Esophagus squamous epithelium (tissue), 5 donors: ENCODE measurements around the gene WASHC4. TPM values are rescaled to one million over a fixed set of nuclear protein-coding genes. Genes with fewer than 3 reads are reported as not detected.

ENCODE experiments used
- DNase-seq: peaks from one replicate; lab custom pipeline; 2025; lab: John Stamatoyannopoulos, UW
- H3K27ac ChIP-seq, 4 donors: fragments of 200-600 bp; sonication (generic); one replicate each; pipeline ENCODE4 v1.5.1; 2016 to 2019; ENCODE audit warnings: mild to moderate bottlenecking in 1 of 4
- H3K27me3 ChIP-seq, 4 donors: fragments of 200-600 bp; sonication (generic); 1 replicate in 3 of 4; 2 replicates in 1 of 4; pipeline versions ENCODE4 v1.5.1 to v1.6.0; 2017 to 2021; ENCODE audit warnings: antibody characterized with exemption in 1 of 4
- H3K36me3 ChIP-seq, 3 donors: fragments of 200-600 bp; sonication (generic); one replicate each; pipeline ENCODE4 v1.5.1; 2016 to 2019
- H3K4me1 ChIP-seq, 3 donors: fragments of 200-600 bp; sonication (generic); one replicate each; pipeline ENCODE4 v1.5.1; 2017 to 2019
- H3K4me3 ChIP-seq, 4 donors: fragments of 200-600 bp; sonication (generic); 1 replicate in 3 of 4; 2 replicates in 1 of 4; pipeline ENCODE4 v1.5.1; 2016 to 2019; ENCODE audit warnings: mild to moderate bottlenecking in 2 of 4, moderate library complexity in 1 of 4
- H3K9me3 ChIP-seq, 3 donors: fragments of 200-600 bp; sonication (generic); one replicate each; pipeline ENCODE4 v1.5.1; 2016 to 2019
- CTCF ChIP-seq, 6 experiments: fragments of 450-650 bp in 4 of 6; fragments of 200-600 bp in 2 of 6; sonication (generic) in 2 of 6; IDR thresholded peaks; one replicate each; pipeline ENCODE4 v1.5.1; 2016 to 2019; ENCODE audit warnings: antibody characterized with exemption in 6 of 6, mild to moderate bottlenecking in 4 of 6, moderate library complexity in 4 of 6
- POLR2A ChIP-seq, 4 donors: fragments of 450-650 bp; IDR thresholded peaks; one replicate each; pipeline ENCODE4 v1.6.1; 2017; ENCODE audit warnings: antibody characterized with exemption in 4 of 4, mild to moderate bottlenecking in 4 of 4, moderate library complexity in 3 of 4
- WGBS, 2 donors: methylation state at CpG; one replicate each; pipeline ENCODE4 v1.1.5; 2018; 5-methylcytosine and 5-hydroxymethylcytosine counted together
- intact Hi-C: fragments of 100-400 bp; cut with DNase I; formaldehyde crosslinking; loops from one replicate; pipeline ENCODE4 v1.15.0; 2022
- total RNA-seq, 4 donors: library from RNA; depleted of rRNA; stranded (reverse); fragments of >200 nt; gene quantifications; one replicate each; pipeline ENCODE4 v1.1.0, GENCODE V29; 2016
- donor health status: DM: yes; HTN: yes; CAD: no.

The WASHC4 gene
- total RNA-seq, 4 donors from 2014 or later, result 22.8 to 42.3 (median 36.8) TPM

- no peaks in the 10 kb centered on the region for H3K9me3 ChIP-seq
- WGBS, 2 donors, result 82 to 83% methylated on average over 4 to 5 of the region's 6 CpGs
- no peak for DNase-seq
- no peaks in the 10 kb centered on the region for H3K27me3 ChIP-seq
- H3K36me3 ChIP-seq, result peaks cover 8 to 100% (median 36%) of the 10 kb centered on the region in 3 donors
- H3K4me3 ChIP-seq, result no peak overlapping the region
- TF ChIP-seq POLR2A (IDR thresholded peaks at IDR 0.05) (no peak), CTCF (IDR thresholded peaks at IDR 0.05) (no peak)
- intact Hi-C loops, result no loop called here
- H3K27ac ChIP-seq, result no peak overlapping the region
- no peaks in the 10 kb centered on the region for H3K4me1 ChIP-seq
Observed at GRCh38 chr12:105198961-105199360, 91.4 kb downstream of the WASHC4 start.

- no peak for TF ChIP-seq CTCF (IDR thresholded peaks at IDR 0.05)
- no peak for TF ChIP-seq POLR2A (IDR thresholded peaks at IDR 0.05)
- H3K27ac ChIP-seq, result no peak overlapping the region
- H3K9me3 ChIP-seq, result no peaks in the 10 kb centered on the region
- peaks cover 10 to 100% (median 34%) of the 10 kb centered on the region in 3 donors for H3K36me3 ChIP-seq
- WGBS, 2 donors, result 100% methylated on average over 3 to 4 of the region's 4 CpGs
- H3K4me3 ChIP-seq, result no peak overlapping the region
- H3K27me3 ChIP-seq, result no peaks in the 10 kb centered on the region
- peaks cover 0 to 5% (median 3%) of the 10 kb centered on the region in 3 donors for H3K4me1 ChIP-seq
- intact Hi-C loops, result no loop called here
- DNase-seq, result no peak
Observed at GRCh38 chr12:105200385-105200784, 92.9 kb downstream of the WASHC4 start.

DNA sequence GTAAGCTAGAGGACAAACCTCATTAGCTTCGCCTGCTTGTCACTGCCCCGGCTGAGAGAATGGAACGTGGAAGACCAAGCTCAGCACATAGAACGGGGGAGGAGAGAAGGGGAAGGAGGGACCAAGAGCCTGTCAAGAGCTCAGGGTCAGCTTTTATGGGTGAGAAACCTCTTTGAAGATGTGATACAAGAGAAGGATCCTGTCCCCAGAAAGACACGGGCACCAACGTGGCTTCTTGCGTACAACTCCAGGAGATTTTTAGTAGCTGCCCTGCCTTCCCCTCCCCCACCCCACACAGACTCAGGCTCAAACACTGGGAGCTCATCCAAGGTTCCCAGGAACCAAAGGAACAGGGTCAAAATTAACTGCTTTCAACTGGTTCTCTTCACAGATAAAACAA is 93.8 kb downstream of the WASHC4 start:
- DNase-seq, result no peak
- Histone ChIP-seq H3K36me3 (peaks cover 10 to 100% (median 35%) of the 10 kb centered on the region in 3 donors), H3K4me3 (no peak overlapping the region), H3K27me3 (no peaks in the 10 kb centered on the region), H3K27ac (no peak overlapping the region), H3K9me3 (no peaks in the 10 kb centered on the region), H3K4me1 (peaks cover 0 to 8% (median 3%) of the 10 kb centered on the region in 3 donors)
- TF ChIP-seq POLR2A (IDR thresholded peaks at IDR 0.05) (no peak), CTCF (IDR thresholded peaks at IDR 0.05) (no peak)
- intact Hi-C loops, result no loop called here
- WGBS, 2 donors, result 70 to 86% methylated on average over 5 to 6 of the region's 7 CpGs

DNA sequence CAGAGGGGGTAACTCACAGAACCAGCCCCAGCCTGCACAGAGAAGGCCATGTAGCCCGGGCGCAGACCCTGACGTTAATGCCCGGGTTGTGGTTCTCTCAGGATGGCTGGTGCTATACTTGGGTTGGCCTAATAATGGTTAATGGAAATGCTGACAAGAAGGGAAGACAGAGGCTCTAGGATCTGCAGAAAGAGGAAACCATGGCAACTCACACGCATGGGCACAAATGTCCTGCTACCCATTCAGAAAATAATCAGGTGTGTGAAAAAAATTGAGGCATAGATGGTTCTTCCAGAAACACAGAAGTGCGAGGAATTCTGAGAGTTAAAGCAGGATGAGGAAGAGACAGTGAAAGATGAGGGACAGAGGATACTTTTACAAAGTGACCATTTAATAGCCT is 94.7 kb downstream of the WASHC4 start:
- no peaks in the 10 kb centered on the region for H3K27me3 ChIP-seq
- WGBS, 2 donors, result 94 to 96% methylated on average over 4 to 6 of the region's 6 CpGs
- no peaks in the 10 kb centered on the region for H3K9me3 ChIP-seq
- intact Hi-C loops, result no loop called here
- peaks cover 7 to 100% (median 34%) of the 10 kb centered on the region in 3 donors for H3K36me3 ChIP-seq
- DNase-seq, result no peak
- H3K4me3 ChIP-seq, result no peak overlapping the region
- TF ChIP-seq CTCF (IDR thresholded peaks at IDR 0.05), result no peak
- no peak for TF ChIP-seq POLR2A (IDR thresholded peaks at IDR 0.05)
- peaks cover 0 to 8% (median 3%) of the 10 kb centered on the region in 3 donors for H3K4me1 ChIP-seq
- no peak overlapping the region for H3K27ac ChIP-seq

- H3K4me3 ChIP-seq, result no peak overlapping the region
- no peaks in the 10 kb centered on the region for H3K9me3 ChIP-seq
- no peaks in the 10 kb centered on the region for H3K27me3 ChIP-seq
- no peak for DNase-seq
- intact Hi-C loops, result no loop called here
- H3K36me3 ChIP-seq, result peaks cover 7 to 100% (median 28%) of the 10 kb centered on the region in 3 donors
- 91 to 96% methylated on average over 8 of the region's 8 CpGs for WGBS, 2 donors
- H3K27ac ChIP-seq, result no peak overlapping the region
- TF ChIP-seq CTCF (IDR thresholded peaks at IDR 0.05) (no peak), POLR2A (IDR thresholded peaks at IDR 0.05) (no peak)
- H3K4me1 ChIP-seq, result peaks cover 0 to 8% (median 3%) of the 10 kb centered on the region in 3 donors
Observed at GRCh38 chr12:105204127-105204526, 96.6 kb downstream of the WASHC4 start.
